K562 (cell line): ENCODE results near the gene TMEM187. TPM values are rescaled to one million over a fixed set of nuclear protein-coding genes. Genes with fewer than 3 reads are reported as not detected.

ENCODE experiments used
- CCNT2 ChIP-seq: IDR thresholded peaks from 2 replicates; pipeline ENCODE4 v1.6.1; 2011; ENCODE audit warnings: borderline replicate concordance, low read depth, mild to moderate bottlenecking, moderate library complexity, mixed read lengths, low read length; ENCODE audit not compliant: insufficient read length; ENCODE audit errors: extremely low read depth
- CTCFL ChIP-seq: IDR thresholded peaks from 2 replicates; pipeline ENCODE4 v1.6.1; 2011; ENCODE audit warnings: borderline replicate concordance, low read depth, mild to moderate bottlenecking, moderate library complexity, low read length; ENCODE audit not compliant: insufficient read depth, poor library complexity, severe bottlenecking
- FOXO4 ChIP-seq: fragments of 450-650 bp; formaldehyde crosslinking; IDR thresholded peaks from 2 replicates; pipeline ENCODE4 v1.4.0; 2020; ENCODE audit warnings: mild to moderate bottlenecking, moderate library complexity
- KAT7 ChIP-seq: sonication (generic); formaldehyde crosslinking; IDR thresholded peaks from 2 replicates; pipeline ENCODE4 v1.8.0; 2022; ENCODE audit warnings: missing genetic modification reagents, mild to moderate bottlenecking, borderline replicate concordance
- MBD1 ChIP-seq: fragments of 250-450 bp; sonication (Bioruptor Pico); IDR thresholded peaks from 2 replicates; pipeline ENCODE4 v1.8.0; 2022; ENCODE audit warnings: inconsistent platforms
- NONO ChIP-seq, 2 experiments: fragments of 200-400 bp in 1 of 2; fragments of 450-650 bp in 1 of 2; formaldehyde crosslinking in 1 of 2; IDR thresholded peaks; 2 replicates each; pipeline ENCODE4 v1.6.1; 2017; ENCODE audit warnings: low read depth in 2 of 2, mild to moderate bottlenecking in 2 of 2, moderate library complexity in 2 of 2, low read length in 1 of 2
- PHF8 ChIP-seq: fragments of 200-600 bp; sonication (generic); IDR thresholded peaks from 2 replicates; pipeline ENCODE4 v1.6.1; 2012; ENCODE audit warnings: mixed run types, mild to moderate bottlenecking, inconsistent platforms, low read length, moderate library complexity, borderline replicate concordance
- REST ChIP-seq, 2 experiments: fragments of 450-650 bp; formaldehyde crosslinking in 1 of 2; IDR thresholded peaks; 2 replicates each; pipeline versions ENCODE4 v1.4.0 to v1.6.1; 2014 to 2020; ENCODE audit warnings: mild to moderate bottlenecking in 2 of 2, borderline replicate concordance in 1 of 2, low read depth in 1 of 2
- ZFX ChIP-seq: sonication (generic); formaldehyde crosslinking; IDR thresholded peaks from 2 replicates; pipeline ENCODE4 v1.8.0; 2022; ENCODE audit warnings: mild to moderate bottlenecking, missing genetic modification reagents, moderate library complexity
- polyA plus RNA-seq, 8 experiments: library from polyadenylated mRNA; depleted of rRNA in 4 of 8; stranded (reverse) in 5 of 8; unstranded in 3 of 8; fragments of >200 nt; fragmentation: Nextera tagmentation in 2 of 8; fragmentation: Illumina TruSeq in 1 of 8; extraction: Ambion mirVana in 2 of 8; extraction: Trizol in 1 of 8; gene quantifications; 2 replicates each; pipeline versions ENCODE4 v1.2.1 to v1.2.3, GENCODE V29; 2011 to 2014; ENCODE audit warnings: inconsistent platforms in 1 of 8, missing spikeins in 1 of 8
- total RNA-seq, 7 experiments: library from RNA; depleted of rRNA in 6 of 7; stranded (reverse); fragments of >200 nt in 6 of 7; fragmentation: Illumina TruSeq in 2 of 7; extraction: Trizol in 2 of 7; gene quantifications; 2 replicates each; pipeline versions ENCODE4 v1.2.1 to v1.2.3, GENCODE V29; 2011 to 2021; ENCODE audit warnings: low replicate concordance in 1 of 7

Gene TMEM187
- total and polyA plus RNA-seq, 9 of the 15 experiments (the other 6 are each of a cell fraction or from before 2014, with no cell fraction given) = 0.13 to 6.4 (median 1.6) TPM

- peak; percentile 81 for TF ChIP-seq CCNT2
- no peak for TF ChIP-seq MBD1 (CRISPR knock-in tag)
- TF ChIP-seq ZFX = peak; percentile 87
- TF ChIP-seq PHF8 = peak; percentile 67; the same call in 1 of the 2 replicates
- TF ChIP-seq FOXO4 (CRISPR knock-in tag) = no peak
- peak in 1 of 2 experiments; percentile 9; a peak in 2 of 4 replicates for TF ChIP-seq NONO (IDR thresholded peaks at IDR 0.05; ENCODE audit: low read depth in 2 of 2, low read length in 1 of 2)
- 0 out of 2 replicates have a peak, but pooled peaks have one; percentile 39 for TF ChIP-seq KAT7 (CRISPR knock-in tag)
- TF ChIP-seq REST (IDR thresholded peaks at IDR 0.05; ENCODE audit: borderline replicate concordance) = no peak
- peak; percentile 58; the same call in 1 of the 2 replicates for TF ChIP-seq REST (CRISPR knock-in tag; IDR thresholded peaks at IDR 0.05; ENCODE audit: low read depth)
- TF ChIP-seq CTCFL = peak; percentile 45
Measured at GRCh38 chrX:154019633-154020528, 47.3 kb downstream of the TMEM187 start, which contains the start of gene IRAK1 (continued).
